ENCODE measurements around the gene LYPD4.

Gene LYPD4

GRCh38 chr19:41849067-41849466 lies 4.6 kb upstream of the LYPD4 start:
- no peak for DNase-seq

- no peak for DNase-seq
Measured at GRCh38 chr19:41848666-41849065, 4.2 kb upstream of the LYPD4 start.

- no peak for DNase-seq
Measured at GRCh38 chr19:41847351-41848105, 3.0 kb upstream of the LYPD4 start.

DNA sequence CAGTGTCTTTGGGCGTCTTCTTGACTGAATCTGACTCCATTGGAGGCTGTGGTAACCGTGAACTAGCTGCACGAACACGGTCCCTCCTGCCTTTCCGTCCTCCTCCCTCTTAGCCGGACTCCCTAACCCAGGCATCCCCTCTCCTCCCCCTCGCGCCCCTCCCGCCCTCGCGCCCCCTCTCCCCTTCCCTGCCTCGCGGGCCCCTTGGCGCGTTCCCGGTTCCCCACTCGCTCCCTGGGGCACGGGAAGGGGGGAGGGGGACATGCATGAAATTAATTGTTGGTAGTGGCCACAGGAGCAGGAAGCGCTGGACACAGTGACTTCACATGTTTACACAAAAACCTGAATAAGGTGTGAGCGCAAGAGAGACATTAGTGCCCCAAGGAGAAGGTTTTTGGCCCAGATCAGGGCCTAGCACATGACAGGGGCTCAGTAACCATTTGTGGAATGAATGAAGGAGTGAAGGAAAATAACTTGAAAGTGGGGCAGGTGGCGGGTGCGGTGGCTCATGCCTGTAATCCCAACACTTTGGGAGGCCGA lies 638 bp upstream of the LYPD4 start:
- no peak for DNase-seq

- no peak for DNase-seq
Measured at GRCh38 chr19:41845001-41845050, 343 bp upstream of the LYPD4 start, which contains the start of gene DMRTC2. DMRTC2 (plus strand) TSS chr19:41845042; CDS start chr19:41847429, 2,387 bp downstream.

DNA sequence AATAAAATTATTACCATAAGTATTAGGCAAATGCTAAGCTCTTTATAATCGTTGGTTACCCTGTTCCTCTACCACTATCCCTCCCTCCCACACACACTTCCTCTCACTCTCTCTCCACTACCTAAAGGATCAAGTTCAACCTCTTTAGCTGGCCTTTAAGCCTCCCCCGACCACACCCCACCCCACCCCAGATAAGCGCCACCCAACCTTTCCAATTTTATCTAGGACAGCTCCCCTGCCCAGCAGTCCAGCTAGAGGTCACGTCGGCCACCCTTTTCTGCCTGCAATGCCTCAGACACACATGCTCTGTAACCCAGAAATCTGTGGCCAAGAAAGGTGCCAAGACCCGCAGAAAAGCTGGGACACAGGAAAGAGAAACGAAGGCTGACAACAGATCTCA lies 1.1 kb downstream of the LYPD4 start:
- DNase-seq: no peak

DNA sequence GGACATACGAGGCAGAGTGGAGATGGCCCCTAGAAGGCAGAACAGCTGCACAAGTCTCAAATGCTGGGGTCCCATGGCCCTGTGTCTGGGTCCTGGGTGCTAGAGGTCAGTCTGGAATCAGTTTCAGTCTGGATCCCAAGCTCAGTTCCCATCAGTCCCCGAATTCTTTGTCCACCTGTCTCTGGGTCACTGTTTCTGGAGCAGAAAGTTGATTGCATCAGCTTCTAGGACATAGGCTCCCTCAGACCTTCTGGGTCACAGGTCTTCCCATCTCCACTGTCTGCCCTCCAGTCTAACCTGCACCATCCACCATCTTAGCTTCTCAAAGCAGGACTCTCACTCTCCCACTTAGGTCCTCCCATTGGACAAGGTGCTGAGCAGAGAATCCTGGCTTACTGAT lies 5.3 kb downstream of the LYPD4 start:
- DNase-seq: no peak

GRCh38 chr19:41837981-41838708 lies 6.3 kb downstream of the LYPD4 start:
- DNase-seq: no peak

GRCh38 chr19:41821003-41821735 lies 23.3 kb downstream of the LYPD4 start:
- DNase-seq: peak; percentile 46

DNA sequence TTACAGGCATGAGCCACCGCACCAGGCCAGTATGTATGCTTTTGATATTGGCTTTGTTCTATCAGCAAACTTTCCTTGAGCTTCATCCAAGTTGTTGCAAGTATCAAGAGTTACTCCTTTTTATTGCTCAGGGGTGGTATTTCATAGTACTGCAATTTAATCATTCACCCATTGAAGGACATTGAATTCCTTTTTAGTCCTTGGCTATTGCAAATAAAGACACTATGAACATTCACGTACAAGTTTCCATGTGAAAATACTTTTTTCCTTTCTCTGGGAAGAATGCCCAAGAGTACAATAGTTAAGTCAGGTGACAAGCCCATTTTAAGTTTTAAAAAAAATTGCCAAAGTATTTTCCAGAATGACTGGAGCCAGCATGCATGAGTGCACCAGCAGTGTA lies 27.7 kb downstream of the LYPD4 start:
- DNase-seq: no peak

- no peak for DNase-seq
Measured at GRCh38 chr19:41815301-41815700, 29.2 kb downstream of the LYPD4 start.

DNA sequence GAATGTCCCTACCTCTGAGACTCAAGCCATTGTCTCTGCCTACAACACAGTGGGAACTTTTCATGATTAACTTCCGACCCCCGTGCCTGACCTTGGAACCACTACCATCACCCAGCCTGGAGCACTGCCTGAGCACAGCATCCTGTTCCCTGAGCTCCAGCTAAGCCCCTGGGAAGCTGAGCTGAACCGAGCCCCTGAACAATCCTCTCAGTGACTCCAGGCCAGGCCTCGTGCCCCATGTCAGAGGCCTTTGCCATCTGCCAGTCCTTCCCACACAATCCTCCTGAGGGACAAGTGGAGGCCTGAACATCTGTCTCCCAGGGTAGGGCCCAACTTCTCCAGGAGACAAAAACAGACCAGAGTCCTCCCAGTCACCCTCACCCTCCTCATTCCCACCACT lies 30.6 kb downstream of the LYPD4 start:
- no peak for DNase-seq

DNA sequence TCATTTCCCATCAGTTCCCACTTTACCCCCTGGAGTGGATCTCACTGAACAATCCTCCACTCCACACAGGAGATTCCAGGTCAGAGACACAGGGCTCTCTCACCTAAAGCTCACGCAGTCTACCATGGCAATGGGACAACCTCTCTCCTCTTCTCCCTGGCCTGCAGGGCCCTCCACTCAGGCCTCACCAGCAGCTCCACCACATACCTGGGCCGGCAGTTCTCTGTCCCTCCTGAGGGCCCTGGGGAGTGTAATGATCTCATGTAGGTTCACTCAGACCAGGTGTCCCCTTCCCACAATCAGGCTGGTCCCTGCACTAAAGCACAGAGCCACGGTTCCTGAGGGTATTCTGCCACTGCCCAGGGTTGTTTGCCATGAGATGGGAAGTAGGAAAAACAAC lies 32.5 kb downstream of the LYPD4 start:
- no peak for DNase-seq

DNA sequence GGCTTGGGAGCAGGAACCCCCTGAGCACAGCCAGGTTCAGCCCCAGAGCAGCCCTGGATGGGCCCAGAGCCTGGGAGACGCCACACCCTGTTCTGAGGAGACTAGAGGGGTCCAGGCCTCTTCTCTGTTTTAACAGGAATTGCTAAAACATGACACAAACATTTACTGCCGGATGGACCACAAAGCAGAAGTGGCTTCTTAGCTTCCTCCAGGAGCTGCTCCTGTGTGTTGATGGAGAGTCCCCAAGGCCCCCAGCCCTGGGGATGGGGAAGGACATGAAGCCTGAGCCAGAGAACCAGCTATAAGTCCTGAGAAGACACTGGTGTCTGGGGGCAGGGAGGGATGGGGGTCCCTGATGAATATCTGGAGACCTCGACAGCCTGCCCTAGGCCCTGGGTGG lies 33.4 kb downstream of the LYPD4 start:
- DNase-seq: peak; percentile 63

DNA sequence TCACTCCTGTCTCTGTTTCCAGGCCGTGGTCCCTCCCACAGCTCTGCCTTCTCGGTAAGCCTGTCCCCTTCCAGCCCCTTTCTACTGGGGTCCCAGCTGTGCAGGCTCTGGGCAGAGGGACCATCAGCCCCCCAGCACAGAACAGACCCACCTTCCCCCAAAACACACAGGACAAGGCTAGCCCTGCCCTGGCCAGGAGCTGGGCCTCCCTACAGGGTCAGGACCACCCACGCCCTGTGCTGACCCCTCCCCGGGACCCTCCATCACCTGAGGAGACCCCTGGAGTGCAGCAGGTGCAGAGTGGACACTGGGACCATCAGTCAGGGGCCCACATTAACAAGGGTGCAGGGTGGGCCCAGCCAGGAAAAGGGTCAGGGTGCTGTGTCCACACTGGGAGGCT lies 34.2 kb downstream of the LYPD4 start:
- DNase-seq: no peak

DNA sequence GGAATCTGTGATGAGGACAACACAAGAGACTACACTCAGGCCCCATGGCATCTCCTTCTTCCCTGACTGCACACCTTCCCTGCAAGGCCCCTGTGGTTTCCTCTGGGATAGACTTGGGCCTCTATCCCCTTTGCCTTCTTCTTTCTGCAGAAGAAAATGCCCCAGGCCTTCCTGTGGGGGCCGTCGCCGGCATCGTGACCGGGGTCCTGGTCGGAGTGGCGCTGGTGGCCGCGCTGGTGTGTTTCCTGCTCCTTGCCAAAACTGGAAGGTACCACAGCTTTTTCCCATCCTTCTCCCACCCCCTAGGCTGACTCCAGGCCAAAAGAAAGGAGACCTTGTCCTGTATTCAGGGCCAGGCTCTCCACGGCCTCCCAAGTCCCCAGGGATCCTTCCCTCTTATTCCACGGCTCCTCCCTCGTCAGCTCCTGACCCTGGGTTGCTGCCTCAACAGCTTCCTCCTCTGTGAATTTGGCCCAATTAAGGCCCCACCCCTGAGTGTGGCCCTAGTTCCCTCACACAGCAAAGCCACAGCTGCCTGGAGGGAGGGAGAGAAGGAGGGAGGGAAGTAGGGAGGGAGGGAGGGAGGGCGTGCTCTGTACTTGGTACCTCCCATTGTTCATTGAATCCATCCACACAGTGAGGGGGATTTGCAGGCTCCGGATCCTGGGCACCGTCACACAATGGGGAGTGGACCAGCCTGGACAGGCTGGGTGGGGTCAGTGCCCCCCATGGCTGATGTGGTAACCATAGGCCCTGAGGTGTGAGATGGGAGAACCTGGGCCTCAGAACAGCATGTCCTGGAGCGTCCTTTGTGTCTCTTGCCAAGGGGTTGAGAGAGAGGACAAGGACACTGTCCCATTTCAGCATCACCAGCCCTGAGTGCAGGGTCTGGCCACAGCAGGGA lies 35.6 kb downstream of the LYPD4 start:
- no peak for DNase-seq

DNA sequence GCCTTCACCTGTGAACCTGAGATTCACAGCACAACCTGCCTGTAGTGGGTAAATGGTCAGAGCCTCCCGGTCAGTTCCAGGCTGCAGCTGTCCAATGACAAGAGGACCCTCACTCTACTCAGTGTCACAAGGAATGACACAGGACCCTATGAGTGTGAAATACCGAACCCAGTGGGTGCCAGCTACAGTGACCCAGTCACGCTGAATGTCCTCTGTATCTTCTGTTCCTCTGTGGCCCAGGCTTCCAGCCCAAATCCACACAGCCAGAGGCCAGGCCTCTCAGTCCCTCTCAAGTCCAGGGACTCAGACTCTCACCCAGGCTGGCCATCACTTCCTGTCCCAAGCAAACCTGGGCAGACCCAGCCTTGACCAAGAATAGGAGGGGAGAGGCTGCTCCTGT lies 37.3 kb downstream of the LYPD4 start:
- no peak for DNase-seq

- DNase-seq: no peak
Measured at GRCh38 chr19:41804336-41804735, 40.1 kb downstream of the LYPD4 start.

GRCh38 chr19:41802770-41803169 lies 41.7 kb downstream of the LYPD4 start:
- DNase-seq: no peak

GRCh38 chr19:41801792-41802211 lies 42.7 kb downstream of the LYPD4 start:
- DNase-seq: no peak

GRCh38 chr19:41801031-41801430 lies 43.5 kb downstream of the LYPD4 start:
- DNase-seq: no peak

- DNase-seq: no peak
Measured at GRCh38 chr19:41799444-41800000, 45.0 kb downstream of the LYPD4 start.

DNA sequence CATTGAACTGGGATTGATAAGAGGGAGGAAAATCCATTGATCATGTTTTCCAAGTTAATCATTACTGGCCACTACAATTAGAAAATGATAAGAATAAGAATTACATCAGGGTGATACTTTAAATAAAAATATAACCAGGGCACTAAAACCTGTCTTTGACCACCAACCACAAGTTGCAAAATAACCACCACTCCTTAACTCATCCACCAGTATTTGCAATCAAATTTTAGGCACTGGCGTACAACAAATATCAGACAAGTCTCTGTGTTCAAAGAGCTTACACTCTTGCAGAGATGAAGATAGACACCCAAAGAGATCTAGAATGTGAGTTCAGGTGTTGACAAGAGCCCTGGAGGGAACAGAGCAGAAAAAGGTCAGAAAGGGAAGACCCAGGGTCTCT lies 47.6 kb downstream of the LYPD4 start:
- DNase-seq: no peak
